Frontal cortex (tissue), 4 donors: ENCODE results near the gene AKAP1. TPM values are rescaled to one million over a fixed set of nuclear protein-coding genes. Genes with fewer than 3 reads are reported as not detected.

ENCODE experiments used
- DNase-seq, 2 donors: peaks; one replicate each; pipeline ENCODE4 v3.0.0; 2012; ENCODE audit warnings: low spot score in 2 of 2
- FAIRE-seq: peaks from 2 replicates; lab custom pipeline; 2012; peaks lifted over from hg19 to GRCh38; lab: Jason Lieb, UNC
- total RNA-seq: library from RNA; depleted of rRNA; stranded (reverse); fragments of >200 nt; gene quantifications from one replicate; pipeline ENCODE4 v1.2.3, GENCODE V29; 2014
- donor health status: control.
- donor health status: control.
- donor health status: control.

Gene AKAP1
- total RNA-seq, 1 donor from 2014 or later: 27.7 TPM

DNA sequence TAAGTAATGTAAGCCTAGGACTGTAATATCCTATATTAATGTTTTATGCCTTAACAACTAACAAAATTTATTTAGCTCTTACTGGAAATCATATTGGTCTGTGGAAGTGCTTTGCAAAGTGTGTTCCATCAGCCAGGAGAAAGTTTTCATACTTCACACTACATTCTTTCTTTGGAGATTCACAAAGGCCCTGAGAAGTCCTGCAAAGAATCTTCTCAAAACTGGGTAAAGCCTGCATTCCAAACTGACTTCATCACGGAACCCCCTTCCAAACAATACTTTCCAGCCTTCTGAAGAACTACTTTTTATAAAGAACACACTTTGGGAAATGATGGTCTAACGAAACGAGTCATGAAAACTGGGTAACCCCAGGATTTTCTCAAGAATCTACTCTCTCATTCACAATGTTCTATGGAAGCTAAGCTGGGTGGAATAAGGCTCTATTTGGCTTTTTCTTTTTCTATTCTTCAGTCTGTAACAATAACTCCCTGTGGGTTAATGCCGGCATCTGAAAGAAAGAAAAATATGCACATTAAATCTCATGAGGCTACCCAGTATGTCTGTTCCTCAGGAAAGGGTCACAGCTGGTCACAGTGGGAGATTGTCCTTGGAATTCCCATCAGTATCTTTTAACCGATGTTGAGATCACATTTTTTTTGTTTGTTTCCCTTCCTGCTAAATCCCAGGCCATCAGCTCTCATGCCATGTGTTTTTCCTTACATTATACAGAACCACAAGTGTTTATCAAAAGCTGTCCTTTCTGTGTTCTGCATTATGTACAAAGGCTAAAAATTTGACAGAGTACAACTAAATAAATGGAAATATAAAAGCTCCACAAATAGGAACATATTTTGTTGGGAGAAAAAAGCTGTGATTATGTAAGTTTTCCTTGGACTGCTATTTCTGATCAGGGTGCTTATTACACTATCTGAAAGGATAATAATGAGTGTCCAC lies 12.8 kb upstream of the AKAP1 start:
- DNase-seq (no peak), FAIRE-seq (no peak)

DNA sequence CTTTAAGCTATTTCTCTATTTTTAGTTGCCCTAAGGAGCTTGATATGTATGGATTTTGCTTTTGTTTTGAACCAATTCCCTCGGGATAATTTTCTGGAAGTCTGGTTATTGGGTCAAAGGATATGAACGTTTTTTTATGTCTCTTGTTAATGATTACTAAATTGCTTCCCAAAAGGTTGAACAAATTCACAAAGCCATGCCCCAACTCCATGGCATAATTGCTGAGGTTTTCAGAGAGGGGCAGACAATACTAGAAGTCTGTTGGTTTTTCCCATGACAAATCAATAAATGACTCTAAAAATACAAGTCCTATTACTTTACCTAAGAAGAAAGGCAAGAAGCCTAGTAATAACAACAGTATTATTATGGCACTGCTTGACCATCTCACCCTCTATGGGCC lies 11.4 kb upstream of the AKAP1 start:
- no peak for FAIRE-seq
- DNase-seq: no peak

DNA sequence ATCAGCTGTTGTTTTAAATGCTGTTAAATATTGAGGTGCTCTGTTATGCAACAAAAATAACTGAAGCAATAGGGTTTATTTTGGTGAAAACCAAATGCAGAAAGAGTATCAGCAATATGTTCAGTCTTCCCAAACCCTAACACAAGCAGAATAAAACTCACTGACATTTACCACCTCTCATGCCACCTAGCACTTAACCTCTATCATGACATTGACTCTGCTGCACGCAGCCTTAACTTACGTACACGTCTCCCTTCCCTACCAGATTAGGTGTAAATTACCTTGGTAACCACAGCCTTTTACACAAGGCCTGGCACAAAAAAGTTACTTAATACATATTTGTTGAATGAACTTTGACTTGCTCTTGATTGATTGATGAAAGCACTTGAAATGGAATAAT lies 9.9 kb upstream of the AKAP1 start:
- no peak for FAIRE-seq

DNA sequence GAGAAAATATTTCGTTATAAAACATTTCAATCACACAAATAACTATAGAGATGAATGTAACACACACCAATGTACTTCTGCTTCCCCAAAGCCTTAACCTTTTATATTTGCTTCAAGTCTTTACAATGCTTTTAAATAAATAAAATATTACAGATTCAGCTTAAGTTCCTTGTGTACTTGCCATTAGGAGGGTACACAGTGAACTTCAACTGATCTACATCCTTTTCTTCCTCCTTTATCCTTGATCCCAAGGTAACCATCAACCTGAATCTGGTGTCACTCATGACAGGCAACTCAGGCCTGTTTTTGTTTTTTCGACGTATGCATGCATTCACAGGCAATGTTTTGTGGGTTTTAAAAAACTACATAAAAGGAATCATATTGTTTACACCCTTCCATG lies 9.3 kb upstream of the AKAP1 start:
- FAIRE-seq (no peak), DNase-seq (no peak)

More for the DNA sequence above, 9.9 kb upstream of the AKAP1 start:
- DNase-seq: no peak

DNA sequence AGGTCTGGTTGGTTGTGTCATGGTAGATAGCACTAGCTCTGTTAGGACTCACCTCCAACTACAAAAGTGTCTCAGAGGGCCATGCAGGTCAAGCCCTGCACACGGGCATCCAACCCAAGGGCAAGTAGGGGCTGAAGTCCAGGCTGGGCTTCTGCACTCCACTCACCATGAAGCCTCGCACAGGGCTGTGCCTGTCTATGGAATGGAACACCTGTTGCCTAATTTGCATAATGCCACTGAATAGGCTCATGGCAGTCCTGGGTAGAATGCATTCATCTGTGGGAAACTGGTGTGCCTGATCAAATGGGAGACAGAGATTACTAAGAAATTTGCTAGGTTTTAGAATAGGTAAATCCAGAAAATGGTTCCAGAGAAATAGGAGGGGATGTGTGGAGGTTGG lies 8.0 kb upstream of the AKAP1 start:
- no peak for FAIRE-seq
- no peak for DNase-seq

DNA sequence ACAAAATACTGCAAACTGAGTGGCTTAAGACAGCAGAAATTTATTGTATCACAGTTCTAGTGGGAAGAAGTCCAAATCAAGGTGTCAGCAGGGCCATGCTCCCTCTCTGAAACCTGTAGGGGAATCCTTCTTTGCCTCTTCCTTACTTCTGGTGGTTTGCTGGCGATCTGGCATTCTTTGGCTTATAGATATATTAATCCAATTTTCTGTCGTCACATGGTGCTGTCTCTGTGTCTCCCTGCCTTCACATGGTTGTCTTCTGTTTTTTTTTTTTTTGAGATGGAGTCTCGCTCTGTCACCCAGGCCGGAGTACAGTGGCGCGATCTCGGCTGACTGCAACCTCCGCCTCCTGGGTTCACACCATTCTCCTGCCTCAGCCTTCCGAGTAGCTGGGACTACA lies 6.8 kb upstream of the AKAP1 start:
- FAIRE-seq (no peak), DNase-seq (no peak)

DNA sequence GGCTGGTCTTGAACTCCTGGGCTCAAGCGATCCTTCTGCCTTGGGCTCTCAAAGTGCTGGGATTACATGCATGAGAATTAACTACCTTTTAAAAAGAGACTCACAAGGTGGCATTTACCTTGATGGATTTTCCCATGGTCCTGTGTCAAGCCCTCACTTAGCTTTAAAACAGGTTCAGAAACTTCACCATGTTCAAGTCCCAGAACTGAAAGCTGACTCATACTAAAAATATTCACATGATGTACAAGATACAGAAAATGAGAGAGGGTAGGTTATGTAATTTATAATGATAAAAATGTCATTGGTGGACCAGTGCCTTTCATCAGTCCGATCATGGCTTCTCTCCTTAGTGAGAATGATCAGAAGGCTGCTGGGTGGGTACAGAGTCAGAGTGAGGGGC lies 4.3 kb upstream of the AKAP1 start:
- no peak for DNase-seq

DNA sequence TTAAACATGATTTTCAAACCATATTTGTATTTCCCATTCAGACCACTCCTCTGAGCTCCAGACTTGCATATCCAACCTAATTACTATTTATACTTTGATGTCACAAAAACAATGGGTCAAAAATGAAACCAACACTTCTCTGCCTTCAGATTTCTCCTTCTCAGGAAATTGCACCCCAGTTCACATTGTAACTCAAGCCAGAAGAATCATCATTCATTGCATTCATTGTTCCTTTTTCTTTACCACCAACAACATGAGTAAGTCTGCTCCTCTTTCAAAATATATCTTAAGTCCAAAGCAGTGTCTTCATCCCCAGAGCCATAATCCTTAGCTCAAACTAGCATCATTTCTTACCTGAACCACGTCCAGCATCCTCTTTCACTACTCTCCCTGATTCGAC lies 2.6 kb upstream of the AKAP1 start:
- no peak for FAIRE-seq
- no peak for DNase-seq

More for the DNA sequence above, 4.3 kb upstream of the AKAP1 start:
- no peak for FAIRE-seq

DNA sequence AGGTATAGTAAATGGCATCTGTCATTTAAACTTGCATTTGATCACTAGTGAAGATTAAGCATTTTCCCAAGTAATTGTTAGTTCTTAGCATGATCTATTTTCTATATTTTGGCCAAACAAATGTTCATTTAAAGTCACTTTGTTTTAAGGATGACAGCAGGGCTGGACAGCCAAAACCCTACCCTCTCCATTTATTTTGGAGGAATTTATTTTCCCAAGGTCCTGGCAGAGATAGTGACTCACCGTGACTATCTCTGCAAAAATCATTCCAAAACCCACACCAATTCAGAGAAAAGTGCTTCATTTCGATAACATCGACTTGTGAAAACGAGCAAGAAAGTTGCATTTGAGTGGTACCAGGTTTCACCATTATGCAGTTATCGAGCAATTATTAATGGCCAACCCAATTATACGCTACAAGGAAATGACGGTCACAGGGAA lies 665 bp upstream of the AKAP1 start:
- FAIRE-seq (no peak), DNase-seq (peak in 1 of 2 donors; percentile 38)

DNA sequence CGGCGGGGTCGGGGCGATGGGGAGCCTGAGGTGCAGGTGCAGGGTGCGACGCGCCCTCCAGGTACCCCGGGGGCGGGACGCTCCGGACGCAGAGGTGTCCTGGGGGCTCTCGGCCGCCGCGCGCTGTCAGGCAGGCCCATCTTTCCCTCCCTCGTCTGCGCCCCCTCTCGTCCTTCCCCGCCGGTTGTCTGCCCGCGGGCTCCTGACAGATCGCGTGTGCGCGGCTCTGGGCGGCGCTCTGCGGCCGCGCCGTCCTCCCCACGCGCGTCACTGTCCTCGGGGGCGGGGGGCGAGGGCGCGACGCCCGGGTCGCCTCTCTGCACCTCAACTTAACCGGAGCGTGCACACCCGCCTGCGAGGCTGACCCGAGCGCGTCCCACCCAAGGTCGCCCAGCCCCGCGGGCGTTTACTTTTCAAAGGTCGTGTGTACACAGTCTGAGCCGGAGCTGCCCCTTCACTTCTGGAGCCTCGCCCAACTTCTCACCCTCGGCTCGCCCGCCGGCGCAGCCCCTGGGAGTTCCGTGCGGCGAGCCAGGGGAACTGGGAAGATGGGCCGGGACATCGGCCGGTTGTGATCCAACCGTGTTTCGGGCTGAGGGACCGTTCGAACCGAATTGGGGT lies 512 bp downstream of the AKAP1 start:
- FAIRE-seq (no peak), DNase-seq (peak; percentile 80 to 83)

DNA sequence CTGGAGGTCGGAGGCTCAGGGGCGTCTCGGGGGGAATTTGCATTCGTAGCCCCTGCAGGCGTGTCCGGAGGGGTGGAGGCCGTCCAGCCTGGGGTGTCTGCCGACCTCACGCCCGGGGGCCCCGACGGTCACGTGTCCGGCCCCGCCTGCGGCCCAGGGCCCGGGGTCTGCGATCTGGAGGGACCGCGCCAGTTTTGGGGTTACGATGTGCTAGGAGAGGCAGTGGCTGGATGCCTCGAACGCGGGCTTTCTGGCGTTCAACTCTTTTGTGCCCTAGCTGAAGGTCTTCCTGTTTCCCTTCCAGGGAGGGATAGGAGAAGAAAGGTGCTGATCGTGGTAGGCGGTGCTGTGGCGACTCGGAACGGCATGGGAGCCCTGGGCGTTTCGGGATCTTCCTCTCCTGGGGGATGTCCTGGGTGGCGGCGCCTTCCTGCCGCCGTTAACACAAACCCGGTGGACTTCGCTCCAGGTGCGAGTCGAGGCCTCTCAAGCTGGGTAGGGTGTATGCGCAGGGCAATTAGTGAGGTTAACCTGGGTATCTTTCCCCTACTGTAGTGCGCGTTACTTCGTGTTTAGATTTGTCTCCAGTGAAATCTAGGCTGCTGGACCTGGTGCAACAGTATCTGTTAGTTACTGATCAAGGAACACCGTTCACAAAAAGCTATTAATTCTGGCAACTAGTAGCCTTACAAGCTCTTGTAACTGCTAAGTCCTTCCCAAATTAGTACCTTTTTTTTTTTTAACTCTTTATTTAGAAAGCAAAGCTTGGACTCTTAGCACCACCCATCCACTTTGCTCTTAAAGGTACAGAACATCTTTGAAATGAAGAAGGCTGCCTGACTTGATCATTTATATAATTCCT lies 1.3 kb downstream of the AKAP1 start:
- no peak for FAIRE-seq
- peak in 1 of 2 donors; percentile 37 for DNase-seq

DNA sequence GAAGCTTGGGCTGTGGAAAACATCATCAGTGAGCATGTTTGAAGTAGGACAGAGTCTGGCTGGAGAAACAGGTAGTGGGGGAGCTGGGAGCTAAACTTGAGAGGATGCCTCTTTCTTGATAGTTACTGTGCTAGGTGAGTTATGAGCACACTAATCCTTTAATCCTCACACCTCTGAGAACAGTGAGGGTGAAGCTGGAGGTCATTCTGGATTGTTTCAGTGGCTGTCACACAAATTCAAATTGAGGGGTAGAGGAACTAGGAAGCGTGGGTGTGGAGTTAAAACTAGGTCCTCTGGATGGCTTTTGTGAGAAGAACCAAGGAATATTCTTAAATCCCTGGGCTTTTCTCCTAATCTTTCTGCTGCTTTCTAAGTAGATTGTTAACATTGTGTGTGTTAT lies 3.3 kb downstream of the AKAP1 start:
- DNase-seq (no peak), FAIRE-seq (no peak)

DNA sequence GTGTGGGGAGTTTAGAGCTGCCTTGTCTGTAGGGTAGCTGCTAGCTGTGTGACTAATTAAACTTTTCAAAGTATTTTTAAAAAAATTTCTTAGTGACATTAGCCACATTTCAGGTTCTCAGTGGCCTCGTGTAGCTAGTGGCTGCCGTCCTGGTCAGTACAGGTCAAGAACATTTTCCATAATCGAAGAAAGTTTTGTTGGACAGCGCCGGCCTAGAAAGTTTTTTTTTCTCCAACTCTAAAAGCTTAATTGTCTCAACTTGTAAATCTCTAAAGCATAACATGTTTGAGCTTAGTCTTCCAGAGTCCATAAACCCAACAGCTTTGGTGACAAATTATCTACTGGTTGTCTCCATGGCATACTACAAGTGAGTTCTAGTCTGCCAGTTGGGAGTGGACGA lies 4.3 kb downstream of the AKAP1 start:
- FAIRE-seq (no peak), DNase-seq (no peak)

DNA sequence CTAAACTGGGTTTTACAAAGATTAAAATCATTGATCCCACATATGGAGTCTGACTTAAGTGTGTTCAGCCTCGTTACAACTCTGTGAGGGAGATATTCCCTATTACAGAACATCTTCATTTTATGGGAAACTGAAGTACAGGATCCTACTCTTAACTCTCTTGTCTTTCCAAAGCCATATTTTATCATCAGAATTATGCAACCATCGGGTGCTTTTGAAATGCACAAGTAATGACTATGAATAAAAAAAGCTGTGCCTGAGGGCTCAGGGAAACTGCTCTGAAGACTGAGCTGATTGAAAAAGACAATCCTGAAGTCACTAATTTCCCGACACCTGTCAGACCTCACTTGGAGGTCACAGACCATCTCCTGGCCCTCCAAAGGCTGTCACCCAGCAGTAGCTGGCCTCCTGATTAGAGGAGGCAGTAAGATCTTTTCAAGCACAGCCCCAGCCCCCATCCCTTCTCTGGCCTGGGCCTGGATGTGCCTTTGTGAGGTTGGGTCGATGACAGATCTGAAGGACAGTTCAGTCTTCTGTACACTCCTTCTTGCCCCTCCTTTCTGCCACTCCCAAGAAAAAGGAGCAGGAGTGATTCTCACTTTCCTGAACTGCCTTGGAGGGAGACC lies 5.6 kb downstream of the AKAP1 start:
- FAIRE-seq (no peak), DNase-seq (no peak)

DNA sequence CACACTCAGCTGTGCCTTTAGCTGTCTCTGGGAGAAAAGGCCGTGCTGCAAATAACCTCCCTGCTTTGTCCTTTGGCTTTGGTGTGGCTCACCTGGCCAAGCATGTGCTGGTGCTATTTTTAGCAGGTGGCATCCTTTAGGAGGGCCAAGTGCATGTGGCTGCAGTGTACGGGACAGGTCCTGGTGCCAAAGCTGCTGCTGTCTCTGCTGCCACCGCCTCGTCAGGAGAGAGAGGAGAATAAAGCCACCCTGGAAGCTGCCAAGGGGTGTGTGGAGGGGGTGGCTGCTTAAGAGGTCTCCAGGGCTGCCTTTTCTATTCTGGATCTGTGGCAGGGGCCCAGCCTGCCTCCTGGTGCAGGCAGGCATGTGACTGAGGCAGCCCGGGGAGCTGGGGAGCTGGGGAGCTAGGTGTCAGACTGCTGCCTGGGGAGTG lies 6.2 kb downstream of the AKAP1 start:
- DNase-seq: no peak
- no peak for FAIRE-seq

DNA sequence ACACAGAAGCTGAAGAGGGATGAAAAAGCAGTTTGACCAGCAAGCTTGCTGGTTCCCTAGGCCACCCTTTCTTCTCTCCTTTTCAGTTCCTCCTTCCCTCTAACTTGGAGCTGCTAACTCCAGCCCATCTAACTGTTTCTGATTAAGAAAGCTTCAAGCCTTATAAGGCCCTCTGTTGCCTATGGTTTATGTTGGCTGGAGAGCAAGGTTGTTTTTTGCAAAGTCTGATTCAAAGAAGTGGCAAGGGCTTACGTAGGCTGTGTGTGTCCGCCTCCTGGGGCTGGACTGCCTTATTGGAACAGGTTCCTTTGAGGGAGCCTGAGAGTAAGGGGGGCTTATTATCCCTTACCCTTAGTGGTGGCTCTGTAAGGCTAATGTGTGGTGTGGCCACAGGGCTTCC lies 7.1 kb downstream of the AKAP1 start:
- no peak for DNase-seq
- no peak for FAIRE-seq

DNA sequence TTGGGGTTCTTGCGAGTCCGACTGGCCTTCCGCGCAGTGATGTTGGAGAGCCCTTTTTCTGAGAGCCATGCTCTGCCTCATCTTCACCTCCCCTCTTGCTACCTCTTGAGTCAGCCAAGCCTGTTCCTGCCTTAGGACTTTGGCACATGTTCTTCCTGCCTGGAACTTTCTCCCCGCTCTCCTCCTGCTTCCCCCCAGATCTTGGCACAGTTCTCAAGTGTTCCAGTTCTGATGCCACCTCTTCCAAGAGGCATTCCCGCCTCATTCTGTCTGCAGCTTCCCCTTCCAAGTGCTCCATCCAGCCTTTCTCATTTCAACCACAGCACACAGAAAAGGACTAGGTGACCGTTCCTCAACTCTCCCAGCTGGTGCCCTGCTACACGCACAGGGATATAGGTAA lies 7.7 kb downstream of the AKAP1 start:
- DNase-seq: no peak
- FAIRE-seq: no peak

DNA sequence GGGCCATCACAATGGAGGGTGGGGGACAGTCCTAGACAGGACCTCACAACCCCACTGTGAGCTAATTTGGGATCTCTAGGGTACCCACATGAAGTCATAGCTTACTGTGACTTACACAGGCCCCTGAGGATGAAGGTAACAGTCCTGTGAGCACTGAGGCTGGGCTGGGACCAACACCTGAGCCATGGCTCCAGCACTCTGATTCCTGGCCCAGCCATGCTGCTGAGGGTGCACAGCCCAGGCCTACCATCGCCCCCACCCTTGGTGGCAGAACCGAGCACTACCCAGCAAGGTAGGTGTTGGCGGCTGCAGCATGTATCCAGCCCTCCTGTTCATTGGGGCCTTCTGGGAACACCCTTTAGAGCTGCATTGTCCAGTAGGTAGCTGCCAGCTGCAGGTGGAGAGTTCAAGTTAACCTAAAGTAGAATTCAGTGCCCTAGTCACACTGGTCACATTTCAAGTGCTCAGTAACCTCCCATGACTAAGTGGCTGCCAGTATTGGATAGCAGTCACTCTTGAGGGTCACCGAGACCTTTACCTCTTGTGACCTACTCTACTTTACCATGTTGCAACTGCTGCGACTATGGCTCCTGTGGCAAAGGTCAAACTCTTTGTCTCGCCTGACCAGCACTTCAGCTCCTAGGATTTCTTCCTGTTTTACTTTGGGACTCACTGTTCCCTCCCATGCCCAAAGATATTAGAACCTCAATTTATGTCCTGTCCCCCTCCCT lies 11.6 kb downstream of the AKAP1 start:
- DNase-seq: no peak
- no peak for FAIRE-seq

DNA sequence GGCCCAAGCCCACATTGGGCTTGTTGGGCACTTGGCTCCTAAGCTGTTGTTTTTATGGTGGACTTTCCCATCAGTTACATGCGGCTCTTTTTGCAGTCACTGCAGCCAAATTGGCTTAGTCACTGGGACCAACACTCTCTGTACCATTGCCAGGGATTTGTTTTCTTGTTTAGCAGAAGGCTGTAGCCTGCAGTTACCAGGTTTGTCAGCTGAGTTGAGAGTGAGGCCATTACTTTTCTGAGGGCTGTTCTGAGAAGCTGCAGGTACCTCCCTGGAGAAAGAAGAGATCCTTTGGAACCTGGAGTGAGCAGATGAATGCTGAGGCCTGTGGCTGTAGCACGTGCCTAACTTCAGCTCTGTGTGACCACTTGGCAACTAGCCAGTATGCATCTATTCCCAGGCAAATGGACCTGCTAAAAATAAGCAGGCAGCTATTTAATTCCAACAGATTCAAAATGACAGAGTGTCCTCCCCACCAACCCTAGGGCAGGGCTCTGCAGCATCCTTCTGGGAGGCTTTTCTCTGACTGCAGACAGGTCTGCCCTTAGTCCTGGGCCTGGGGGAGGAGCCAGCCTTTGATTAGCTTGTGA lies 12.9 kb downstream of the AKAP1 start:
- DNase-seq: peak in 1 of 2 donors; percentile 49
- no peak for FAIRE-seq
